ENCODE measurements around the gene ARHGAP6.

DNA sequence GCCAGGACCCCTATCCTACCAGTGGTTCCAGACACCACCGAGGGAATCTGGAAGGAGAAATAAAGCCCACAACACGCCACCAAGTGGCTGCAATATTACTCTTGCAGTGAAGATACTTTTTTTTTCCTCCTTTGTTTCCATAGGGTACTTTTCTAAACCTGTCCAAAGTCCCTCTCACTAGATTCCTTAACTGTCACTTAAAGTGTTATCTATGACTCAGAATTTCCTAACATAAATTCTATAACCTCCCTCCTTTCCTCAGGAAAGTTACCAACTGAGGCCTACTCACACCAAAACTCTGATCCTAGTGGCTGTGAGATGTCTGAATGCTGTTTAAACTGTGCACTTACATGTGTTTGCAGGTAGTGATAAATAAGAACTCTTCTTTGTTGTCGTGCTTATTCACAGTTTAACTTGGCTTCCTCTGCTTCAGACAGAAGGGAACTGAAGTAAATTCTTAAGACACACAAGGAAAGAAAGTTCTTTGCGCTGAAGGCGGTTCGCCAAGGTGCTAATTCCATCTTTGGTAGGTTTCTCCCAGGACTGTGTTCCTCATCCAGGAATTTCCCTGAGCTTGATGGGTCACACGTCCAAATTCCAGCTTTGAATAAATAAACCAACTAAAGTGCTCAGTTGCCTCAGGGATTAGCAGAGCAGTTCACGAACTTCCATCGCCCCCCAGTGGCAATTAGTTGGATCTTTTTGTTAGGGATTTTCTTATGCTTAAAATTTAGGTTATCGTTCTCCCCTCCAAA lies 565.3 kb downstream of the ARHGAP6 start:
- TF ChIP-seq, protein P1, sequence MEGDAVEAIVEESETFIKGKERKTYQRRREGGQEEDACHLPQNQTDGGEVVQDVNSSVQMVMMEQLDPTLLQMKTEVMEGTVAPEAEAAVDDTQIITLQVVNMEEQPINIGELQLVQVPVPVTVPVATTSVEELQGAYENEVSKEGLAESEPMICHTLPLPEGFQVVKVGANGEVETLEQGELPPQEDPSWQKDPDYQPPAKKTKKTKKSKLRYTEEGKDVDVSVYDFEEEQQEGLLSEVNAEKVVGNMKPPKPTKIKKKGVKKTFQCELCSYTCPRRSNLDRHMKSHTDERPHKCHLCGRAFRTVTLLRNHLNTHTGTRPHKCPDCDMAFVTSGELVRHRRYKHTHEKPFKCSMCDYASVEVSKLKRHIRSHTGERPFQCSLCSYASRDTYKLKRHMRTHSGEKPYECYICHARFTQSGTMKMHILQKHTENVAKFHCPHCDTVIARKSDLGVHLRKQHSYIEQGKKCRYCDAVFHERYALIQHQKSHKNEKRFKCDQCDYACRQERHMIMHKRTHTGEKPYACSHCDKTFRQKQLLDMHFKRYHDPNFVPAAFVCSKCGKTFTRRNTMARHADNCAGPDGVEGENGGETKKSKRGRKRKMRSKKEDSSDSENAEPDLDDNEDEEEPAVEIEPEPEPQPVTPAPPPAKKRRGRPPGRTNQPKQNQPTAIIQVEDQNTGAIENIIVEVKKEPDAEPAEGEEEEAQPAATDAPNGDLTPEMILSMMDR (IDR thresholded peaks at IDR 0.05), result peak in 3 of 6 experiments; percentile 49 to 56 (median 54)
- no peak for TF ChIP-seq POLR2A (IDR thresholded peaks at IDR 0.05)

Measured in Peyer's patch (tissue), 4 donors.